DMS114 treated with DMSO at 0.1 percent for 48 hours (cell line): ENCODE measurements around the gene ASTN2.

Source experiments
- DNase-seq: peaks from one replicate; lab custom pipeline; 2025; ENCODE audit not compliant: unreplicated experiment; lab: John Stamatoyannopoulos, UW

Gene ASTN2

GRCh38 chr9:116411506-116411905 lies 1003.4 kb downstream of the ASTN2 start:
- no peak for DNase-seq

- no peak for DNase-seq
These were observed 1005.2 kb downstream of the ASTN2 start for GRCh38 chr9:116409638-116410037.

GRCh38 chr9:116409129-116409528 lies 1005.7 kb downstream of the ASTN2 start:
- DNase-seq: no peak

GRCh38 chr9:116406469-116406868 lies 1008.4 kb downstream of the ASTN2 start:
- DNase-seq: no peak

- no peak for DNase-seq
These were observed 1009.5 kb downstream of the ASTN2 start for GRCh38 chr9:116405321-116405720.

- no peak for DNase-seq
These were observed 1010.6 kb downstream of the ASTN2 start for GRCh38 chr9:116404228-116404627.

- no peak for DNase-seq
These were observed 1011.7 kb downstream of the ASTN2 start for GRCh38 chr9:116403171-116403570.

GRCh38 chr9:116395699-116396037 lies 1019.2 kb downstream of the ASTN2 start:
- DNase-seq: no peak

GRCh38 chr9:116394894-116395698 lies 1019.8 kb downstream of the ASTN2 start:
- DNase-seq: no peak

GRCh38 chr9:116394070-116394469 lies 1020.8 kb downstream of the ASTN2 start:
- no peak for DNase-seq

- no peak for DNase-seq
These were observed 1021.7 kb downstream of the ASTN2 start for GRCh38 chr9:116393198-116393597.

- DNase-seq: no peak
These were observed 1023.5 kb downstream of the ASTN2 start for GRCh38 chr9:116391306-116391900.

GRCh38 chr9:116390303-116391228 lies 1024.3 kb downstream of the ASTN2 start:
- no peak for DNase-seq

- no peak for DNase-seq
These were observed 1025.1 kb downstream of the ASTN2 start for GRCh38 chr9:116389541-116390302.

- DNase-seq: no peak
These were observed 1026.7 kb downstream of the ASTN2 start for GRCh38 chr9:116387934-116388698.

GRCh38 chr9:116383936-116384335 lies 1030.9 kb downstream of the ASTN2 start:
- no peak for DNase-seq

- no peak for DNase-seq
These were observed 1031.7 kb downstream of the ASTN2 start for GRCh38 chr9:116383133-116383532.

GRCh38 chr9:116382053-116382452 lies 1032.8 kb downstream of the ASTN2 start:
- DNase-seq: no peak

- DNase-seq: no peak
These were observed 1033.5 kb downstream of the ASTN2 start for GRCh38 chr9:116381350-116381749.

- no peak for DNase-seq
These were observed 1034.3 kb downstream of the ASTN2 start for GRCh38 chr9:116380496-116380995.
